ENCODE measurements around the gene ZIC1.

The ZIC1 gene

DNA sequence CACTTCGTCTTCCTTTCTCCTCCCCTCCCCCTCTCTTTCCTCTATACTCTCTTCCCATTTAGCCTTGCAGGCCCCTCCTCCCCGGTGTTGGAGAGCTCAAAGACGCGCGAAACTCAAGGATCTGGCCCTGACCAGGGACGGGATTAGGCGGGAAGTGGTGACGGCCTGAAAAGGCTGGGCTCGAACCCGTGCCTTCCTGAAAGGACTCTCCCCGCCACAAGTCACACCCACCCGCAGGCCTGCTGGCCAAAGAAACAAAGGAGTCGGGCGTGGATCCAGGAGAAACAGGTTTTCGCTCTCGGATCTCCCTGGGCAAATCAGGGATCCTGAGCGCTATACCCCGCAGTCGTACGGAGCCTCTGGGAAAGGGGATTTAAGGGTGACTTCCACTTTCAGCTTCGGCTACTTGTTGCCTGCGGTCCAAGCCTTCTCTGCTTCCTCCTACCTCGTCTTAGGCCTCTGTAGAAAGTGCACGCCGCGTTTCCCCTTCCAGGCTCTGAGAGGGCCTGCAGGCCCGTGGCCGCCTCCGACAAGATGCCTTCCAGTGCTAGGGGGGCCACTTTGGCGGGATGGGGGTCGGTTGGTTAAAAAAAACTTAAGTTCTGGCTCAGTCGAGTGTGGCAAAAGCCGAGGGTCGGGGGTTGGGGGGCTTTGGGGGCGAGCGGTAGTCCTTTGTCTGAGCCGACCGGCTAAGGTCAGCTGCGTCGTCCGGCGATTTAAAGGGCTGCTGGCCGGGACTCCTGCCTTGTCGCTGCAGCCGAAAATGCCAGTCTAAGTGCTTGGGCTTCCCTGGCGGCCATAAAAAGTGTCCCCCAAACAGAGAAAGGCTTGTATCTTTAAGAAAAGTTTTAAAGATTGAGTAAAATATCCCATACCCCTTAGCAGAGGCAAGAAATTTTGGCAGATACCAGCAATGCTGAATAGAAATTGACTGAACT lies 11.0 kb upstream of the ZIC1 start:
- no peak overlapping the region for H3K4me3 ChIP-seq (ENCODE audit: low read depth, low read length)
- TF ChIP-seq, protein P1, sequence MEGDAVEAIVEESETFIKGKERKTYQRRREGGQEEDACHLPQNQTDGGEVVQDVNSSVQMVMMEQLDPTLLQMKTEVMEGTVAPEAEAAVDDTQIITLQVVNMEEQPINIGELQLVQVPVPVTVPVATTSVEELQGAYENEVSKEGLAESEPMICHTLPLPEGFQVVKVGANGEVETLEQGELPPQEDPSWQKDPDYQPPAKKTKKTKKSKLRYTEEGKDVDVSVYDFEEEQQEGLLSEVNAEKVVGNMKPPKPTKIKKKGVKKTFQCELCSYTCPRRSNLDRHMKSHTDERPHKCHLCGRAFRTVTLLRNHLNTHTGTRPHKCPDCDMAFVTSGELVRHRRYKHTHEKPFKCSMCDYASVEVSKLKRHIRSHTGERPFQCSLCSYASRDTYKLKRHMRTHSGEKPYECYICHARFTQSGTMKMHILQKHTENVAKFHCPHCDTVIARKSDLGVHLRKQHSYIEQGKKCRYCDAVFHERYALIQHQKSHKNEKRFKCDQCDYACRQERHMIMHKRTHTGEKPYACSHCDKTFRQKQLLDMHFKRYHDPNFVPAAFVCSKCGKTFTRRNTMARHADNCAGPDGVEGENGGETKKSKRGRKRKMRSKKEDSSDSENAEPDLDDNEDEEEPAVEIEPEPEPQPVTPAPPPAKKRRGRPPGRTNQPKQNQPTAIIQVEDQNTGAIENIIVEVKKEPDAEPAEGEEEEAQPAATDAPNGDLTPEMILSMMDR (IDR thresholded peaks at IDR 0.05; ENCODE audit: low read depth, low read length): no peak

DNA sequence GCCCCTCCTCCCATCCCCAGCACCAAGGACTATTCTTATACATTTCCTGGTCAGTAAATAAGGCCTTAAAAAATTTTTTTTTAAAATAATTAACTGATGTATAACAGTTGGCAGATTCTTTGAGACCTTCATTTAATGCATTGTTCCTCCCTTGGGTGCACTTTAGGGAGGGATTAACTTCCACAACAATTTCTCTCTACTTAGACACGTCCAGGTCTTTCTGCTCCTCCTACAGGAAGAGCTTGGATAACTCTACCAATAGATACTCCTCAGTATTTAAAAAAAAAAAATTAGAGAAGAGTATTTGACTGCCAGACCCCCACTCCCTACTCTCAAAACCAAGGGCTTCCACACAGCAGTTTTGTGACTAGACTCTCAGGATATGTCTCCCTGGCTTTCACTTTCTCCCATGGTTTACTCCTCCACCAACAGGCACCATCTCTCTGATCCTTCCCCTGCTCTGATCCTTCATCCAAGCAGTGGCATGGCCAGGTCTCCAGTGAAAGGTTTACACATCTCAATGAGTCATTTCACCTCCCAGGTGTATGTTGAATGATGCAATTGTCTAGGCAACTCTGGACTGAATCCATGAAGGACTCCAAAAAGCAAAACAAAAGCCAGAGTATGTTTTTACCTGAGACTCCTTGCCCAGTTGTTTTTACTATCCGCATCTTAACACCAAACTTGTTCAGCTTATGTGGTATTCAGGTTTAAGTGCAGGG lies 10.2 kb upstream of the ZIC1 start:
- no peak overlapping the region for H3K4me3 ChIP-seq (ENCODE audit: low read depth, low read length)
- TF ChIP-seq, protein P1 (IDR thresholded peaks at IDR 0.05; ENCODE audit: low read depth, low read length): no peak

DNA sequence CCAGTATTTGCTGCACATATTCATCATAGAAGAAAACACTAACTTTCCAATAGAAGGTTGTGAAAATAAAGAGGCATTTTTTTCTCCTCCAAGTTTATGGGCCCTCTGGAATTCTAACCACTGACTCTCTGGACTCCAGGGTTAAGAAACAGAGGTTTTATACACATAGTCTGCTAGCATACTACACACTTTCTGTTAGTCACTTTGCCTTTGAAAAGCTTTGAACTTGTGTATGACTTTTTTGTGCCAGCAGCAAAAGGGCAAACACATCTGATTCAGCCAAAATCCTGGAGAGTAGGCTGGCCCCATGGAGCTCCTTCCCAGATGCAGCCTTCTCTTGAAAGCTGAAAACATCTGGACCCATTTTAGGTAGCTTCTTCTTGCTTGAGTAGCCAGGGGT lies 9.1 kb upstream of the ZIC1 start:
- TF ChIP-seq, protein P1 (IDR thresholded peaks at IDR 0.05; ENCODE audit: low read depth, low read length): no peak
- H3K4me3 ChIP-seq (ENCODE audit: low read depth, low read length): no peak overlapping the region

DNA sequence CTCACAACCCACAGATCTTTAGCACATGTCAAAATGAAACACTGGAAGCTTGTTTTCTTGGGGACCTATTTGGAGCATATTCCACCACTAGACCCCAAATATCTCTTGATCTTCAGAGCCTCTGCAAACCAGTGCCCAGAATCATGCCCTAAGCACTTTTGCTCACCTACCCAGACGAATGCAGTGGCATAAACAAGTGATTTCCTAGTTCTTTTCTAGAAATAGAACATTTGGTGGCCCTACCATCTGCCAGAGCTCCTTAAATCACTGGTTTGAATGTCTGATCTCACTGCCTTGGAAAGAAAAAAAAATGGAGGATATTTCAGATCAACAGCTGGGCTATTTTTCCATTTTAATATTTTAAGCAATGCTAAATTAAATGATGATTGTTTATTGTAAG lies 8.2 kb upstream of the ZIC1 start:
- H3K4me3 ChIP-seq (ENCODE audit: low read depth, low read length): no peak overlapping the region
- TF ChIP-seq, protein P1 (IDR thresholded peaks at IDR 0.05; ENCODE audit: low read depth, low read length): no peak

DNA sequence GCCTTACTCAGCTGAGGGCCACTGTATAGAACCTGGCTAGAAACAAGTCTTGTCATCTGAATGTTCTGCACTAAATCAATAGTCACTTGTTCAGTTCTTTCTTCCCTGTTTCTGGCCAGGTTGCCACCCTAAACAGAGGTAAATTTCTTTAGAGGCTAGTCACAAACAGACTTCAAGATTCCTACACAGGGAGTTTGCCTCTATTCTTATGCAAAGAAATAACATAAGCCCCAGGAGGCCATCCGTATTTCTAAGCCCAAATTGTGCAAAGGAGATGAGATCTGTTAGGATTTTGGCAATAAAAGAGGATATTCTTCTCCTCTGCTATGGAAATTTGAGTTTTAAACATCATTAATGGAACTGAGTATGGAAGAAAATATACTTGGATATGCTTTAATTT lies 7.7 kb upstream of the ZIC1 start:
- H3K4me3 ChIP-seq (ENCODE audit: low read depth, low read length): no peak overlapping the region
- TF ChIP-seq, protein P1 (IDR thresholded peaks at IDR 0.05; ENCODE audit: low read depth, low read length): no peak

DNA sequence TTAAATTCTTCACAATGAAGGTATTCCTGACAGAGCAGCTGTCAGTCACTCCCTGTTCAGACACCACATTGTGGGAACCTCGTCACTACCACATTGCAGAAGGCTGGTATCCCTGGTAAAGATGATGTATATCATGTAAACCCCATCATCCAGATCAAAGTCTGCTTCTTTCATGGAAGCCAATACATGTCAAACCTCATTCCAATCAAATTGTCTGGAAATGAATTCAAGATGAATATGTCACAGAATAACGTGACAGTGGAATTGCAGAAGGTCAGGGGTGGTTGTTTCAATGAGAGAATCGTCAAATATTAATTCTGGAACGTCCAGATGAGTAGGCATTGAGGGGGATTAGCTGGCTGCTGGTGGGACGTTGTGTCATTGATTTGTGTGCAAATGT lies 7.0 kb upstream of the ZIC1 start:
- no peak overlapping the region for H3K4me3 ChIP-seq (ENCODE audit: low read depth, low read length)
- TF ChIP-seq, protein P1 (IDR thresholded peaks at IDR 0.05; ENCODE audit: low read depth, low read length): no peak

DNA sequence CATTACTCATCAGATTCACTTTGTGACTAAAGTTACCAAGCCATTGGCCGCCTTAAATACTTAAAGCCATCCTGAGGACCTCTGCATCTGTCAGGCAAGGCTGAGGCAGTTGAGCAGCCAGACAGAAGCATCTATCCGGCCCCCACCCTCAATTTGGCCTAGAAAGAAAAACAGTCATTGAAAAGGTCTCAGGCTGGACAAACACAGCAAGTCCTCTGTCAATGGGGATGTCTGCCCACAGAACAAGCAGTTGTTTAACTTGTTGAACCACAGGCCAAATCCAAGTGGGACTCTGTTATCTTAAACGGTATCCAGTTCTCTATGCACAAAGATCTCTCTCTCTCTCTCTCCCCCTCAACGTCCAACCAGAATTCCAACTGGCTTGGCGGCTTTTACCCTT lies 5.7 kb upstream of the ZIC1 start:
- H3K4me3 ChIP-seq (ENCODE audit: low read depth, low read length): no peak overlapping the region
- TF ChIP-seq, protein P1 (IDR thresholded peaks at IDR 0.05; ENCODE audit: low read depth, low read length): no peak
